ENCODE results near the gene SPEF1.
A peak's percentile ranks its signal among the peaks of the same experiment; 100 is the strongest.

SPEF1 gene

GRCh38 chr20:3729378-3729777, 51.9 kb downstream of the SPEF1 start:
- Histone ChIP-seq H3K36me3 (ENCODE audit: low read depth) (no peaks in the 10 kb centered on the region), H3K27ac (ENCODE audit: poor library complexity, severe bottlenecking) (no peak overlapping the region), H3K4me3 (ENCODE audit: severe bottlenecking) (no peak overlapping the region), H3K9me3 (ENCODE audit: severe bottlenecking) (no peaks in the 10 kb centered on the region), H3K4me1 (ENCODE audit: insufficient read depth, poor library complexity, severe bottlenecking) (peaks cover 15% of the 10 kb centered on the region), H3K27me3 (ENCODE audit: insufficient read depth, poor library complexity, severe bottlenecking) (no peaks in the 10 kb centered on the region)
- DNase-seq (ENCODE audit: low spot score), result no peak
- no peak for ATAC-seq (ENCODE audit: low read depth)
- no peak for TF ChIP-seq CTCF (IDR thresholded peaks at IDR 0.05; ENCODE audit: poor library complexity, severe bottlenecking)

- Histone ChIP-seq H3K4me3 (ENCODE audit: severe bottlenecking) (no peak overlapping the region), H3K4me1 (ENCODE audit: insufficient read depth, poor library complexity, severe bottlenecking) (peaks cover 15% of the 10 kb centered on the region), H3K36me3 (ENCODE audit: low read depth) (no peaks in the 10 kb centered on the region), H3K9me3 (ENCODE audit: severe bottlenecking) (no peaks in the 10 kb centered on the region), H3K27me3 (ENCODE audit: insufficient read depth, poor library complexity, severe bottlenecking) (no peaks in the 10 kb centered on the region), H3K27ac (ENCODE audit: poor library complexity, severe bottlenecking) (no peak overlapping the region)
- ATAC-seq (ENCODE audit: low read depth), result peak; percentile 56
- TF ChIP-seq CTCF (IDR thresholded peaks at IDR 0.05; ENCODE audit: poor library complexity, severe bottlenecking), result no peak
- no peak for DNase-seq (ENCODE audit: low spot score)
Measured at GRCh38 chr20:3728876-3729275, 52.4 kb downstream of the SPEF1 start.

GRCh38 chr20:3728354-3728753, 52.9 kb downstream of the SPEF1 start:
- Histone ChIP-seq H3K9me3 (ENCODE audit: severe bottlenecking) (no peaks in the 10 kb centered on the region), H3K4me3 (ENCODE audit: severe bottlenecking) (no peak overlapping the region)
- no peak for TF ChIP-seq CTCF (IDR thresholded peaks at IDR 0.05; ENCODE audit: poor library complexity, severe bottlenecking)

More at GRCh38 chr20:3728354-3728753, 52.9 kb downstream of the SPEF1 start:
- ATAC-seq (ENCODE audit: low read depth) (no peak), DNase-seq (ENCODE audit: low spot score) (no peak)
- no peaks in the 10 kb centered on the region for H3K36me3 ChIP-seq (ENCODE audit: low read depth)
- no peak overlapping the region for H3K27ac ChIP-seq (ENCODE audit: poor library complexity, severe bottlenecking)
- H3K4me1 ChIP-seq (ENCODE audit: insufficient read depth, poor library complexity, severe bottlenecking), result peaks cover 15% of the 10 kb centered on the region
- H3K27me3 ChIP-seq (ENCODE audit: insufficient read depth, poor library complexity, severe bottlenecking), result no peaks in the 10 kb centered on the region
